ENCODE data around the gene ESPL1.

ESPL1 gene

GRCh38 chr12:53267999-53268629 is at the start of gene ESPL1:
Gene ESPL1, plus strand, starts transcription at chr12:53268299. Its CDS starts 468 bp downstream, at chr12:53268767.
- no peak for FAIRE-seq

GRCh38 chr12:53218551-53219291 is 49.4 kb upstream of the ESPL1 start:
- no peak for FAIRE-seq

- no peak for FAIRE-seq
These were observed 48.7 kb upstream of the ESPL1 start for GRCh38 chr12:53219292-53219955.

GRCh38 chr12:53219956-53220693 is 48.0 kb upstream of the ESPL1 start:
- no peak for FAIRE-seq

GRCh38 chr12:53220694-53221202 is 47.4 kb upstream of the ESPL1 start:
- no peak for FAIRE-seq

- no peak for FAIRE-seq
These were observed 46.7 kb upstream of the ESPL1 start for GRCh38 chr12:53221203-53222080.

- no peak for FAIRE-seq
These were observed 45.9 kb upstream of the ESPL1 start for GRCh38 chr12:53222170-53222721.

GRCh38 chr12:53222806-53223261 is 45.3 kb upstream of the ESPL1 start:
- FAIRE-seq, result no peak

GRCh38 chr12:53223389-53224060 is 44.6 kb upstream of the ESPL1 start:
- FAIRE-seq, result no peak

- FAIRE-seq, result no peak
These were observed 43.8 kb upstream of the ESPL1 start for GRCh38 chr12:53224061-53224896.

- no peak for FAIRE-seq
These were observed 43.0 kb upstream of the ESPL1 start for GRCh38 chr12:53224897-53225634.

GRCh38 chr12:53225635-53226424 is 42.3 kb upstream of the ESPL1 start:
- no peak for FAIRE-seq

- no peak for FAIRE-seq
These were observed 41.3 kb upstream of the ESPL1 start for GRCh38 chr12:53226815-53227214.

GRCh38 chr12:53227341-53227740 is 40.8 kb upstream of the ESPL1 start:
- FAIRE-seq, result no peak

- FAIRE-seq, result no peak
These were observed 40.3 kb upstream of the ESPL1 start for GRCh38 chr12:53227836-53228235.

GRCh38 chr12:53229454-53229853 is 38.6 kb upstream of the ESPL1 start:
- FAIRE-seq, result no peak

GRCh38 chr12:53230108-53230845 is 37.8 kb upstream of the ESPL1 start:
- FAIRE-seq, result no peak

GRCh38 chr12:53231671-53231920 is 36.5 kb upstream of the ESPL1 start:
- no peak for FAIRE-seq
